ENCODE measurements around the gene PADI3.
"Not testable (repeated sequence)": the region's sequence is repeated elsewhere in the genome, so short reads cannot be mapped to it uniquely, and the experiment has no call there.

PADI3 gene

DNA sequence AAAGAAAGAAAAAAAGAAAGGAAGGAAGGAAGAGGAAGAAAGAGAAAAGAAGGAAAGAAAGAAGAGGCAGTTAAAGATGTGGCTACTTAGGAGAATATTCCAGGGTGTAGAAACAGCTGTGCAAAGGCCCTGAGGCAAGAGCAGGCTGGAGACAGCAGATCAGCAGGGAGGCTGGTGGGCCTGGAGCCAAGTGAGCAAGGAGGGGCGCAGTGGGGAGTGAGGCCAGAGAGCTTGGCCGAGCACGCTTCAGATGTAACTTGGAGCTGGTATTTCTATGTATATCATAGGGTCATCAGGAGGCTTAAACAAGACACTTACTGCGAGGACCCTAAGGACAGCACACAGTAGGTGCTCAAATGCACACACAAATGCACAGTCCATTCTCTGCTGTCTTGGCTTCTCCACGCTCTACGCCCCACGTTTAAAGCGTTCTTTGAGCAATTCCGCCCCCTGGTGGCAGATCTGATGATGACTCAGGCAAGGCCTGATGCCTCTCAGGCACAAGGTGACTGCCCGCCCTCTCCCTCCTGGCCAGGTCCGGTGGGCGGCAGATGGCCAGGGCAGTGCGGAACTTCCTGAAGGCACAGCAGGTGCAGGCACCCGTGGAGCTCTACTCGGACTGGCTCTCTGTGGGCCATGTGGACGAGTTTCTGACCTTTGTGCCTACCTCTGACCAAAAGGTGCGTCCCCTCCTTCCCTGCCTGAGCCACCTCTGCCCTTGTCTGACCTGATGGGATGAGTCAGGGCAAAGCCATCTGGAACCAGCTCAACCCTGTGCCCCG lies 11.9 kb upstream of the PADI3 start:
- Mint-ChIP-seq H3K27ac (ENCODE audit: low read depth) (no peak overlapping the region), H3K4me3 (no peak overlapping the region), H3K27me3 (peaks cover 24% of the 10 kb centered on the region), H3K4me1 (peaks cover 7% of the 10 kb centered on the region), H3K36me3 (ENCODE audit: insufficient read depth) (no peaks in the 10 kb centered on the region), H3K9me3 (no peaks in the 10 kb centered on the region)
- peak; percentile 67 to 89 for DNase-seq (ENCODE audit: low spot score in 2 of 2)
- peak; percentile 43 for ATAC-seq (replicated peaks; ENCODE audit: extremely low read depth, poor library complexity, severe bottlenecking)

- DNase-seq (ENCODE audit: low spot score in 2 of 2) (no peak), ATAC-seq (replicated peaks; ENCODE audit: extremely low read depth, poor library complexity, severe bottlenecking) (no peak)
- H3K4me1 Mint-ChIP-seq, result peaks cover 7% of the 10 kb centered on the region
- H3K4me3 Mint-ChIP-seq, result no peak overlapping the region
- H3K36me3 Mint-ChIP-seq (ENCODE audit: insufficient read depth), result no peaks in the 10 kb centered on the region
- no peak overlapping the region for H3K27ac Mint-ChIP-seq (ENCODE audit: low read depth)
- no peaks in the 10 kb centered on the region for H3K9me3 Mint-ChIP-seq
- H3K27me3 Mint-ChIP-seq, result peaks cover 18% of the 10 kb centered on the region
These were observed 11.4 kb upstream of the PADI3 start for GRCh38 chr1:17237561-17237903.

DNA sequence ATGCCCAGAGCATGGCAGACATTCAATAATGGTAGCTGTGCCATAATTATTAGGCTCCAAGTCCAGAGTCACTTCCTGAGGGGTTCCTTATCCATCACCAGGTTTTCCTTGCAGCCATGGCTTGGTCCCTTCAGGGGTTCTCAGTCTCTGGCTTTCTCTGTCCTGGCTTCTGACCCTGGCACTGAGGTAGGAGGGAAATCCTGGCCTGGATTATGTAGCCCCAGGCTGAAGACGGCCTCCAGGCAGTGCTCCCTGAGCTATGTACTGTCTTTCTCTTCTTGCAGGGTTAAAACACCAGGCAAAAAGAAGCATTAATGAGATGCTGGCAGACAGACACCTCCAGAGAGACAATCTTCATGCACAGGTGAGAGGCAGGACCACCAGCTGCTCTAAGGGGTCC lies 9.5 kb upstream of the PADI3 start:
- no peak overlapping the region for H3K27ac Mint-ChIP-seq (ENCODE audit: low read depth)
- no peak for DNase-seq (ENCODE audit: low spot score in 2 of 2)
- H3K27me3 Mint-ChIP-seq, result peaks cover 8% of the 10 kb centered on the region
- no peak overlapping the region for H3K4me3 Mint-ChIP-seq
- H3K36me3 Mint-ChIP-seq (ENCODE audit: insufficient read depth), result no peaks in the 10 kb centered on the region
- ATAC-seq (replicated peaks; ENCODE audit: extremely low read depth, poor library complexity, severe bottlenecking), result no peak
- H3K4me1 Mint-ChIP-seq, result peaks cover 7% of the 10 kb centered on the region
- H3K9me3 Mint-ChIP-seq, result no peaks in the 10 kb centered on the region

GRCh38 chr1:17241011-17241779 lies 7.7 kb upstream of the PADI3 start:
- not testable (repeated sequence) for H3K36me3 Mint-ChIP-seq (ENCODE audit: insufficient read depth); H3K27ac Mint-ChIP-seq (ENCODE audit: low read depth)

GRCh38 chr1:17241780-17242074 lies 7.2 kb upstream of the PADI3 start:
- H3K36me3 Mint-ChIP-seq (ENCODE audit: insufficient read depth); H3K4me3 Mint-ChIP-seq; H3K4me1 Mint-ChIP-seq; ATAC-seq (replicated peaks; ENCODE audit: extremely low read depth, poor library complexity, severe bottlenecking); DNase-seq (ENCODE audit: low spot score in 2 of 2); H3K9me3 Mint-ChIP-seq; H3K27ac Mint-ChIP-seq (ENCODE audit: low read depth): not testable (repeated sequence)
- H3K27me3 Mint-ChIP-seq, result peaks cover 25% of the 10 kb centered on the region

More at GRCh38 chr1:17241011-17241779, 7.7 kb upstream of the PADI3 start:
- not testable (repeated sequence) for H3K9me3 Mint-ChIP-seq; ATAC-seq (replicated peaks; ENCODE audit: extremely low read depth, poor library complexity, severe bottlenecking); H3K4me1 Mint-ChIP-seq; H3K4me3 Mint-ChIP-seq; DNase-seq (ENCODE audit: low spot score in 2 of 2)
- H3K27me3 Mint-ChIP-seq, result peaks cover 19% of the 10 kb centered on the region

DNA sequence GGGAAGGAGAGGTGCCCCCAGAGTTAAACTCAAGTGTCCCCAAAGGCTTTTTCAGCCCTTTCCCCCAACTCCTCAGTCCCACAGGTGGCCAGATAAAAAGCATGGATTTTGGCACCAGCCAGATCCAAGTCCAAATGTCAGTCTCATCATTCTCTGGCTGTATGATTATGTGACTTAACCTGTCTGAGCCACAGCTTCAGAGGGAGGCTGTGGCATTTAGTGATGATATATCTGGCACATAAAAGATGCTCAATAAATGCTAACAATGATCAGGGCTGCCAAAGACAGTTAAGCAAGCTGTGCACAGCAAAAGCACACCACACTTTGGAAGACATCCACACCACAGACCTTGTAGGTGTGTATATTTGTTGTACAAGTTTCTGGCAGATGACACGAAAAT lies 5.6 kb upstream of the PADI3 start:
- H3K4me3 Mint-ChIP-seq, result no peak overlapping the region
- no peaks in the 10 kb centered on the region for H3K4me1 Mint-ChIP-seq
- no peaks in the 10 kb centered on the region for H3K36me3 Mint-ChIP-seq (ENCODE audit: insufficient read depth)
- no peak for DNase-seq (ENCODE audit: low spot score in 2 of 2)
- no peaks in the 10 kb centered on the region for H3K9me3 Mint-ChIP-seq
- ATAC-seq (replicated peaks; ENCODE audit: extremely low read depth, poor library complexity, severe bottlenecking), result no peak
- H3K27ac Mint-ChIP-seq (ENCODE audit: low read depth), result no peak overlapping the region
- H3K27me3 Mint-ChIP-seq, result peaks cover 34% of the 10 kb centered on the region

DNA sequence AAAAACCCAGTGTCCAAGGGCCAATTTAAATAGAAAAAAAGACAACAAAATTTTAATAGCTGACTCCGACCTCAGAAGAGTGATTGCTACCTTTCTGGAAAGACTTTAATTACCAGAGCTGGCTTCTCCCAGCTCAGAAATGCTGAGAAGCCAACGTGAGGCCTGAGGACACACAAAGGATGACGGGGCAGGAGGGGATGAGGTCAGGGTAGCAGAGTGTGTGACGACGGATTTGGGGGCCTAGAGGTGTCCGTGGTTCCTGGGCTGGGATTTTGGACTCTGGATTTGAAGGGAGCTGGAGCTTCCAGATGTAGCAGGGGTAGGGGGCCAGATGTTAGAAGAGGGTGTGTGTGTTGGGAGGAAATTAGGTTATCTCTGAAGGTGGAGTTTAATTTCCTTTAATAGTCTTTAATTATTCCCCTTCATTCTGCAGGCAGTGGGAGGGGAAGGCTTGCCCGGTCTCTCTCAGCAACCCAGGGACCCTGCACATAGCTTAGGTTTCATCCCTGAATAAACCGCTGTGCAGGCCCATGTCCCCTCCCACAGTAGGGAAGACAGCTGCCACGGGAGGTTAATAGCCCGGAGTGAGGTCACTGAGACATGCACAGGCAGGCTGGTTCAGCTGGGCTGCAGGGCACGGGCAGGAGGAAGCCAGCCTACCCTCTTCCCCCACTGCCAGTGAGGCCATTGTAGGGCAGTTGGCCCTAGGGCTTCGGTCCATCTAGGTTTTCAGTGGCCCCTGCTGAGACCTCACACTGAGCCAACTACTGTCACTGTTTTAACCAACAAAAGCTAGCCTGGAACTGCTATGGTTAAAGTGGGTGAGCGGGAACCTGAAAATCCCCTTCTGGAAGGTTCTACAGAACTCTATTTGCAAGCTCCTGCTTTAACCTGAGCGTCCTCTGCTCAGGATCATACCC lies 3.8 kb upstream of the PADI3 start:
- ATAC-seq (replicated peaks; ENCODE audit: extremely low read depth, poor library complexity, severe bottlenecking) (no peak), DNase-seq (ENCODE audit: low spot score in 2 of 2) (no peak)
- H3K9me3 Mint-ChIP-seq, result no peaks in the 10 kb centered on the region
- H3K4me1 Mint-ChIP-seq, result peaks cover under 1% of the 10 kb centered on the region
- no peaks in the 10 kb centered on the region for H3K36me3 Mint-ChIP-seq (ENCODE audit: insufficient read depth)
- no peak overlapping the region for H3K4me3 Mint-ChIP-seq
- H3K27ac Mint-ChIP-seq (ENCODE audit: low read depth), result no peak overlapping the region
- peaks cover 37% of the 10 kb centered on the region for H3K27me3 Mint-ChIP-seq

DNA sequence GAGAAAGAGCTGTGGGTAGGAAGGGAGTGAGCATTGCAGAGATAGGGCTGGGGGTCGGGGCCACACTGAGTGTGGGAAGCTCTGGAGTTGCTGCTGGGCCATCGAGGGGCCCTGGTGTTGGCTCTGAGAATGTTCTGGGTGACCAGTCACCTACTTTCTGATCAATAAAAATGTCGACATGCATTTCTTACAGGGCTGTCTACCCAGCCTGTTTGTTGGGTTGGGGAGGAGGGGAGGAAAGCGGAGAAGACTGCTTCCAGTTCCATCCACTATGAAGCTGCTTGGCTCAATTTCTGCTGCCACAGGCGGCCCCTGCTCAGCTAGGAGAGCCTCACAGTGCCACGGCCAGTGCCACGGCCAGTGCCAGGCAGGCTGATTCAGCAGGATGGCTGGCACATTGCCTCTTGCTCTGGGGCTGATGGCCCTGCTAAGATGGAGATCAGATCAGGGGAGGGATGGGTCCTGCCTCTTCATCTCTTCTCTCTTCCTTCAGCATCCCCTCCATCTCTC lies 3.0 kb upstream of the PADI3 start:
- Mint-ChIP-seq H3K4me1 (peaks cover 5% of the 10 kb centered on the region), H3K27me3 (peaks cover 44% of the 10 kb centered on the region), H3K9me3 (no peaks in the 10 kb centered on the region), H3K27ac (ENCODE audit: low read depth) (no peak overlapping the region), H3K36me3 (ENCODE audit: insufficient read depth) (no peaks in the 10 kb centered on the region), H3K4me3 (no peak overlapping the region)
- no peak for ATAC-seq (replicated peaks; ENCODE audit: extremely low read depth, poor library complexity, severe bottlenecking)
- DNase-seq (ENCODE audit: low spot score in 2 of 2), result no peak

- ATAC-seq (replicated peaks; ENCODE audit: extremely low read depth, poor library complexity, severe bottlenecking) (no peak), DNase-seq (ENCODE audit: low spot score in 2 of 2) (no peak)
- H3K27me3 Mint-ChIP-seq, result peaks cover 51% of the 10 kb centered on the region
- no peaks in the 10 kb centered on the region for H3K9me3 Mint-ChIP-seq
- no peaks in the 10 kb centered on the region for H3K36me3 Mint-ChIP-seq (ENCODE audit: insufficient read depth)
- peaks cover 5% of the 10 kb centered on the region for H3K4me1 Mint-ChIP-seq
- H3K27ac Mint-ChIP-seq (ENCODE audit: low read depth), result no peak overlapping the region
- no peak overlapping the region for H3K4me3 Mint-ChIP-seq
These were observed 1.9 kb upstream of the PADI3 start for GRCh38 chr1:17246971-17247370.

GRCh38 chr1:17250601-17251000 lies 1.7 kb downstream of the PADI3 start:
- DNase-seq (ENCODE audit: low spot score in 2 of 2) (no peak), ATAC-seq (replicated peaks; ENCODE audit: extremely low read depth, poor library complexity, severe bottlenecking) (no peak)
- no peak overlapping the region for H3K27ac Mint-ChIP-seq (ENCODE audit: low read depth)
- peaks cover 37% of the 10 kb centered on the region for H3K27me3 Mint-ChIP-seq
- H3K4me1 Mint-ChIP-seq, result peaks cover 5% of the 10 kb centered on the region
- no peaks in the 10 kb centered on the region for H3K9me3 Mint-ChIP-seq
- H3K4me3 Mint-ChIP-seq, result no peak overlapping the region
- H3K36me3 Mint-ChIP-seq (ENCODE audit: insufficient read depth), result no peaks in the 10 kb centered on the region

DNA sequence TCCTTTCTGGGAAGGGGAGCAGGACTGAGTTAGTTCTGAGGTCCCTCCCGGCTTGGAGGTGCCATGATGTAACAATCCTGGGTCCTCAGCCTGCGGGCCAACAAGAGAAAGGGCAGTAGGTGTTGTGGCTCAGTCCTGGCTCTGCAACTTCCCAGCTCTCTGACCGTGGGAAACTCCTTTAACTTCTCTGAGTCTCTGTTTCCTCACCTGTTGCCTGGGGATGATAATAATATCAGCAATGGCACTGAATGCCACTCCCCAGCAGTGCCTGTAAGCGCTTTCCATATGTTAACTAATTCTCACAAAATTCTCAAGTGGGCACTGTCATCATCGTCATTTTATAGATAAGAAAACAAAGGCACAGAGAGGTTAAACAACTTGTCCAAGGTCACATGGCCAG lies 2.3 kb downstream of the PADI3 start:
- peaks cover 31% of the 10 kb centered on the region for H3K27me3 Mint-ChIP-seq
- peaks cover 5% of the 10 kb centered on the region for H3K4me1 Mint-ChIP-seq
- DNase-seq (ENCODE audit: low spot score in 2 of 2) (no peak), ATAC-seq (replicated peaks; ENCODE audit: extremely low read depth, poor library complexity, severe bottlenecking) (no peak)
- H3K4me3 Mint-ChIP-seq, result no peak overlapping the region
- H3K27ac Mint-ChIP-seq (ENCODE audit: low read depth), result no peak overlapping the region
- H3K36me3 Mint-ChIP-seq (ENCODE audit: insufficient read depth), result no peaks in the 10 kb centered on the region
- no peaks in the 10 kb centered on the region for H3K9me3 Mint-ChIP-seq

- peaks cover 5% of the 10 kb centered on the region for H3K4me1 Mint-ChIP-seq
- no peaks in the 10 kb centered on the region for H3K9me3 Mint-ChIP-seq
- H3K36me3 Mint-ChIP-seq (ENCODE audit: insufficient read depth), result no peaks in the 10 kb centered on the region
- DNase-seq (ENCODE audit: low spot score in 2 of 2) (no peak), ATAC-seq (replicated peaks; ENCODE audit: extremely low read depth, poor library complexity, severe bottlenecking) (no peak)
- H3K27ac Mint-ChIP-seq (ENCODE audit: low read depth), result no peak overlapping the region
- no peak overlapping the region for H3K4me3 Mint-ChIP-seq
- H3K27me3 Mint-ChIP-seq, result peaks cover 25% of the 10 kb centered on the region
These were observed 2.9 kb downstream of the PADI3 start for GRCh38 chr1:17251701-17252376.

All from central memory CD8-positive, alpha-beta T cell (primary cell).